OCI-LY7 (cell line): ENCODE measurements around the gene MAP3K14. TPM values are rescaled to one million over a fixed set of nuclear protein-coding genes. Genes with fewer than 3 reads are reported as not detected.

ENCODE experiments used
- BruUV-seq: library from RNA; stranded (reverse); fragments of 400-500 nt; replicated peaks from 2 replicates; lab custom pipeline; 2021; lab: Mats Ljungman, UMichigan
- CTCF ChIA-PET: fragments of 300-600 bp; sonication (Branson Sonifier 250); formaldehyde crosslinking; loops from one replicate; lab custom pipeline; 2022; ENCODE audit warnings: antibody characterized with exemption; ENCODE audit not compliant: unreplicated experiment; lab: Charles Lee
- POLR2A ChIA-PET: fragments of 300-600 bp; sonication (Branson Sonifier 250); formaldehyde crosslinking; loops from one replicate; lab custom pipeline; 2022; ENCODE audit warnings: antibody characterized with exemption; lab: Charles Lee
- DNase-seq: peaks from one replicate; pipeline ENCODE4 v3.0.0-alpha.2; 2015; ENCODE audit warnings: low spot score
- H2AFZ ChIP-seq: fragments of 200-600 bp; sonication (generic), shearing (Covaris generic); 2 replicates; pipeline ENCODE4 v1.6.1; 2014; ENCODE audit warnings: mild to moderate bottlenecking, antibody characterized with exemption, low read length, moderate library complexity
- H3K27ac ChIP-seq: fragments of 200-600 bp; sonication (generic); 2 replicates; pipeline ENCODE4 v1.5.1; 2014; ENCODE audit warnings: mixed run types, low read depth, mild to moderate bottlenecking, moderate library complexity, low read length, inconsistent platforms; ENCODE audit not compliant: poor library complexity, severe bottlenecking
- H3K36me3 ChIP-seq: fragments of 200-600 bp; sonication (generic); 2 replicates; pipeline ENCODE4 v1.6.1; 2014; ENCODE audit warnings: mild to moderate bottlenecking, antibody characterized with exemption, low read length, moderate library complexity, mixed read lengths; ENCODE audit not compliant: insufficient read depth
- H3K4me1 ChIP-seq: fragments of 200-600 bp; sonication (generic); 2 replicates; pipeline ENCODE4 v1.5.1; 2014; ENCODE audit warnings: mild to moderate bottlenecking, low read length; ENCODE audit not compliant: insufficient read depth, poor library complexity, severe bottlenecking
- H3K4me2 ChIP-seq: fragments of 200-600 bp; sonication (generic); 2 replicates; pipeline ENCODE4 v1.6.1; 2014; ENCODE audit warnings: mild to moderate bottlenecking, low read length
- H3K4me3 ChIP-seq: fragments of 200-600 bp; sonication (generic); 2 replicates; pipeline ENCODE4 v1.5.1; 2014; ENCODE audit warnings: mild to moderate bottlenecking, low read depth, low read length; ENCODE audit not compliant: poor library complexity, severe bottlenecking
- H3K79me2 ChIP-seq: fragments of 200-600 bp; sonication (generic); 2 replicates; pipeline ENCODE4 v1.6.1; 2016; ENCODE audit warnings: low read depth, mild to moderate bottlenecking, low read length, moderate library complexity, mixed read lengths; ENCODE audit not compliant: insufficient read depth
- H3K9me2 ChIP-seq: fragments of 200-600 bp; sonication (generic); 2 replicates; pipeline ENCODE4 v1.6.1; 2016; ENCODE audit warnings: mild to moderate bottlenecking, low read length, mixed read lengths; ENCODE audit not compliant: insufficient read depth
- H3K9me3 ChIP-seq: fragments of 200-600 bp; sonication (generic); 2 replicates; pipeline ENCODE4 v1.6.1; 2014; ENCODE audit warnings: mild to moderate bottlenecking, mixed run types, low read length, mixed read lengths
- H4K20me1 ChIP-seq: fragments of 200-600 bp; sonication (generic); 2 replicates; pipeline ENCODE4 v1.6.1; 2014; ENCODE audit warnings: mild to moderate bottlenecking, antibody characterized with exemption, low read length, moderate library complexity, mixed read lengths; ENCODE audit not compliant: insufficient read depth
- EZH2phosphoT487 ChIP-seq: fragments of 200-600 bp; sonication (generic); IDR thresholded peaks from 2 replicates; pipeline ENCODE4 v1.6.1; 2018; ENCODE audit warnings: low read depth, borderline replicate concordance, mild to moderate bottlenecking, mixed run types, antibody characterized with exemption, low read length, moderate library complexity, mixed read lengths
- intact Hi-C: fragments of 100-400 bp; cut with micrococcal nuclease; formaldehyde crosslinking; loops from one replicate; pipeline ENCODE4 v1.10.0; 2022; ENCODE audit not compliant: unreplicated experiment
- total RNA-seq, 2 experiments: library from RNA; depleted of rRNA in 1 of 2; stranded (reverse); fragments of >200 nt in 1 of 2; shearing (Covaris generic) in 1 of 2; gene quantifications; 2 replicates each; pipeline ENCODE4 v1.2.3, GENCODE V29; 2014 to 2022
- TF ChIP-seq, protein P1 (sequence below): fragments of 200-600 bp; sonication (generic); conservative IDR thresholded peaks from 2 replicates; pipeline ENCODE4 v1.5.1; 2014; ENCODE audit warnings: mild to moderate bottlenecking, antibody characterized with exemption, low read length, moderate library complexity, mixed read lengths

Gene MAP3K14
- total RNA-seq, 2 experiments from 2014 or later: 12.3 to 21.2 TPM

DNA sequence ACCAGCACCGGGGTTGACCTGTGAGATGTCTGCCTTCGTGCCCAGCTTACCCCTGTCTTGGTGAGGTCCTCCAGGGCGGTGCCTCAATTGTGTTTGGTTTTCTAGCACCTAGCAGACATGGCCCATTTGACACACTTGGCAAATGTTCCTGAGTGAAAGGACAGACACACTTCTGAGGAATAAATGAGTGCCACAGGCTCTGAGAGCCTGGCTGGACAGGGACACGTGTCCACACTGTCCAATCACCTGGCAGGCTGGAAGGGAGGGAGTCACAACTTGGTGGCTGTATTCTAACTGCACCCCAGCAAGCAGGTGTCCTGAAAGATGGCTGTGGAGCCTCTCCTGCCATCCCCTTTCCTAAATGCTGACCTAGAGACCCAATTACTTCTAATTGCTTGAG, 7.4 kb downstream of the MAP3K14 start:
- no peaks in the 10 kb centered on the region for H4K20me1 ChIP-seq
- TF ChIP-seq EZH2phosphoT487: no peak
- TF ChIP-seq, protein P1, sequence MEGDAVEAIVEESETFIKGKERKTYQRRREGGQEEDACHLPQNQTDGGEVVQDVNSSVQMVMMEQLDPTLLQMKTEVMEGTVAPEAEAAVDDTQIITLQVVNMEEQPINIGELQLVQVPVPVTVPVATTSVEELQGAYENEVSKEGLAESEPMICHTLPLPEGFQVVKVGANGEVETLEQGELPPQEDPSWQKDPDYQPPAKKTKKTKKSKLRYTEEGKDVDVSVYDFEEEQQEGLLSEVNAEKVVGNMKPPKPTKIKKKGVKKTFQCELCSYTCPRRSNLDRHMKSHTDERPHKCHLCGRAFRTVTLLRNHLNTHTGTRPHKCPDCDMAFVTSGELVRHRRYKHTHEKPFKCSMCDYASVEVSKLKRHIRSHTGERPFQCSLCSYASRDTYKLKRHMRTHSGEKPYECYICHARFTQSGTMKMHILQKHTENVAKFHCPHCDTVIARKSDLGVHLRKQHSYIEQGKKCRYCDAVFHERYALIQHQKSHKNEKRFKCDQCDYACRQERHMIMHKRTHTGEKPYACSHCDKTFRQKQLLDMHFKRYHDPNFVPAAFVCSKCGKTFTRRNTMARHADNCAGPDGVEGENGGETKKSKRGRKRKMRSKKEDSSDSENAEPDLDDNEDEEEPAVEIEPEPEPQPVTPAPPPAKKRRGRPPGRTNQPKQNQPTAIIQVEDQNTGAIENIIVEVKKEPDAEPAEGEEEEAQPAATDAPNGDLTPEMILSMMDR: no peak
- ChIA-PET CTCF (no interaction called here), POLR2A (no interaction called here)
- peaks cover 49% of the 10 kb centered on the region for H3K36me3 ChIP-seq
- BruUV-seq: no TSS peak
- intact Hi-C loops: no loop called here
- no peak for DNase-seq
- H3K4me1 ChIP-seq: peaks cover 77% of the 10 kb centered on the region
- H2AFZ ChIP-seq: no peak overlapping the region
- H3K79me2 ChIP-seq: peaks cover 86% of the 10 kb centered on the region
- H3K4me3 ChIP-seq: no peak overlapping the region
- H3K9me3 ChIP-seq: no peaks in the 10 kb centered on the region
- no peaks in the 10 kb centered on the region for H3K9me2 ChIP-seq
- no peak overlapping the region for H3K27ac ChIP-seq
- no peak overlapping the region for H3K4me2 ChIP-seq

DNA sequence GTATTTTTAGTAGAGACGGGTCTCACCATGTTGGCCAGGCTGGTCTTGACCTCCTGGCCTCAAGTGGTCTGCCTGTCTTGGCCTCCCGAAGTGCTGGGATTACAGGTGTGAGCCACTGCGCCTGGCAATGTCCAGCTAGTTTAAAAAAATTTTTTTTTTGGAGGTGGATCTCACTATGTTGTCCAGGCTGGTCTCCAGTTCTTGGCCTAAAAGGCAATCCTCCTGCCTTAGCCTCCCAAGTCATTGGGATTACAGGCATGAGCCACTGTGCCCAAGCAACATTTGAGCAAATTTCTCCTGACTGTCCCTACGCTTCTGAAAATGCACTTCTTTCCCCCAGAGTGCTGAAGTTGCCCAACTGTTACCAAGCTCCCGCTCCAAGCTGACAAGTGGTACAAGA, 8.0 kb downstream of the MAP3K14 start:
- H3K4me3 ChIP-seq: no peak overlapping the region
- BruUV-seq: no TSS peak
- no peak overlapping the region for H3K4me2 ChIP-seq
- H3K9me3 ChIP-seq: no peaks in the 10 kb centered on the region
- TF ChIP-seq, protein P1: no peak
- TF ChIP-seq EZH2phosphoT487: no peak
- H4K20me1 ChIP-seq: no peaks in the 10 kb centered on the region
- intact Hi-C loops: no loop called here
- no peak overlapping the region for H3K27ac ChIP-seq
- no peaks in the 10 kb centered on the region for H3K9me2 ChIP-seq
- no peak overlapping the region for H2AFZ ChIP-seq
- POLR2A ChIA-PET: no interaction called here
- no peak for DNase-seq
- peaks cover 53% of the 10 kb centered on the region for H3K36me3 ChIP-seq
- CTCF ChIA-PET: no interaction called here
- H3K79me2 ChIP-seq: peaks cover 86% of the 10 kb centered on the region
- H3K4me1 ChIP-seq: peaks cover 77% of the 10 kb centered on the region

DNA sequence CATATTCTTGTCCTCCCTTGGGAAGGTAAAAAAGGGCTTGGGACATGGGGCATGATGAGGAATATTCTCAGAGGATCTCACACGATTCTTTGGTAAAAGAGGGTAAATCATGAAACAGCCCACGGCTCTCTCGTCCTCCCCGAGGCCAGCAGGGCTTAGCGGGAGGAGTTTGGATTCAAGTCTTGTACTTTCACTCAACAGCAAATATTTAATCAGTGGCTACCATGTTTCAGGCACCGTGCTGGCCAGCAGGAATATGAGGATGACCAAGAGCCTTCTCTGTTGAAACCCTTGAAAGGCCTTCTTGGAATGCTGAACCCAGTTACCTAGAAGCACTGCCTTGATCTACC, 8.8 kb downstream of the MAP3K14 start:
- Histone ChIP-seq H3K79me2 (peaks cover 86% of the 10 kb centered on the region), H3K9me2 (no peaks in the 10 kb centered on the region), H3K4me1 (peaks cover 77% of the 10 kb centered on the region), H3K36me3 (peaks cover 53% of the 10 kb centered on the region), H4K20me1 (no peaks in the 10 kb centered on the region), H3K27ac (peak overlapping the region; percentile 58), H3K4me3 (peak overlapping the region; percentile 6), H2AFZ (no peak overlapping the region), H3K9me3 (no peaks in the 10 kb centered on the region), H3K4me2 (peak overlapping the region; percentile 55)
- CTCF ChIA-PET: interaction anchor here (0.6 to 0.7 kb wide), 2 partner anchors 31 to 455 kb away, joined by 3 to 6 read pairs; no protein-coding TSS in a partner anchor
- TF ChIP-seq, protein P1: 0 out of 2 replicates have a peak, but pooled peaks have one; percentile 1
- no peak for TF ChIP-seq EZH2phosphoT487
- DNase-seq: no peak
- POLR2A ChIA-PET: no interaction called here
- BruUV-seq: no TSS peak
- intact Hi-C loops: no loop called here
